Colonic mucosa (tissue), 4 donors: ENCODE results near the gene PNPLA7. TPM values are rescaled to one million over a fixed set of nuclear protein-coding genes. Genes with fewer than 3 reads are reported as not detected.

ENCODE experiments used
- DNase-seq: peaks from one replicate; pipeline ENCODE4 v3.0.0-alpha.2; 2020
- H3K27ac ChIP-seq: fragments of 200-600 bp; one replicate; pipeline ENCODE4 v1.8.0; 2021
- H3K27me3 ChIP-seq: fragments of 200-600 bp; one replicate; pipeline ENCODE4 v1.8.0; 2021
- H3K36me3 ChIP-seq: fragments of 200-600 bp; one replicate; pipeline ENCODE4 v1.8.0; 2021
- H3K4me1 ChIP-seq: fragments of 200-600 bp; one replicate; pipeline ENCODE4 v1.8.0; 2021; ENCODE audit warnings: mild to moderate bottlenecking
- H3K4me3 ChIP-seq: fragments of 200-600 bp; one replicate; pipeline ENCODE4 v1.8.0; 2021
- H3K9ac ChIP-seq, 2 donors: one replicate each; pipeline ENCODE4 v1.7.0; 2013; ENCODE audit warnings: control low read depth in 2 of 2, low read depth in 2 of 2, low read length in 2 of 2
- H3K9me3 ChIP-seq: fragments of 200-600 bp; one replicate; pipeline ENCODE4 v1.8.0; 2021
- CTCF ChIP-seq: fragments of 200-600 bp; IDR thresholded peaks from one replicate; pipeline ENCODE4 v1.8.0; 2022; ENCODE audit warnings: antibody characterized with exemption, mild to moderate bottlenecking
- intact Hi-C: fragments of 100-400 bp; cut with DNase I; formaldehyde crosslinking; loops from one replicate; pipeline ENCODE4 v1.14.1; 2022
- total RNA-seq, 2 donors: library from RNA; stranded (reverse); fragmentation: NEBNext Ultra II Directional in 1 of 2; extraction: Animal tissue kit (Norgen Biotek cat#: 25700) in 1 of 2; gene quantifications; one replicate each; pipeline ENCODE4 v1.2.1, GENCODE V29; 2021
- donor health status: healthy.
- donor health status: DM: no; HTN: no; CAD: no.
- donor health status: DM: no; HTN: no; CAD: no.

PNPLA7 gene
- total RNA-seq, 2 donors from 2014 or later: 6.1 to 7.1 TPM

- Histone ChIP-seq H3K4me1 (no peaks in the 10 kb centered on the region), H3K27ac (no peak overlapping the region), H3K36me3 (no peaks in the 10 kb centered on the region), H3K9ac (no peak overlapping the region), H3K27me3 (no peaks in the 10 kb centered on the region), H3K9me3 (no peaks in the 10 kb centered on the region), H3K4me3 (no peak overlapping the region)
- TF ChIP-seq CTCF: no peak
- DNase-seq: no peak
- intact Hi-C loops: no loop called here
These were observed 71.0 kb downstream of the PNPLA7 start for GRCh38 chr9:137478962-137479861.

- Histone ChIP-seq H3K4me3 (no peak overlapping the region), H3K9me3 (no peaks in the 10 kb centered on the region), H3K9ac (no peak overlapping the region), H3K27me3 (no peaks in the 10 kb centered on the region), H3K4me1 (no peaks in the 10 kb centered on the region), H3K27ac (no peak overlapping the region), H3K36me3 (no peaks in the 10 kb centered on the region)
- intact Hi-C loops: no loop called here
- DNase-seq: no peak
- no peak for TF ChIP-seq CTCF
These were observed 71.6 kb downstream of the PNPLA7 start for GRCh38 chr9:137478613-137478961.

GRCh38 chr9:137477778-137478612 is 72.2 kb downstream of the PNPLA7 start:
- no peak overlapping the region for H3K27ac ChIP-seq
- no peak for DNase-seq

GRCh38 chr9:137476856-137477255 is 73.3 kb downstream of the PNPLA7 start:
- Histone ChIP-seq H3K36me3 (no peaks in the 10 kb centered on the region), H3K27ac (no peak overlapping the region), H3K4me1 (no peaks in the 10 kb centered on the region), H3K27me3 (no peaks in the 10 kb centered on the region), H3K4me3 (no peak overlapping the region), H3K9me3 (no peaks in the 10 kb centered on the region), H3K9ac (no peak overlapping the region)
- TF ChIP-seq CTCF: no peak
- intact Hi-C loops: no loop called here
- no peak for DNase-seq

More at GRCh38 chr9:137477778-137478612, 72.2 kb downstream of the PNPLA7 start:
- Histone ChIP-seq H3K4me1 (no peaks in the 10 kb centered on the region), H3K9ac (no peak overlapping the region), H3K36me3 (no peaks in the 10 kb centered on the region), H3K27me3 (no peaks in the 10 kb centered on the region), H3K4me3 (no peak overlapping the region), H3K9me3 (no peaks in the 10 kb centered on the region)
- TF ChIP-seq CTCF: no peak
- intact Hi-C loops: no loop called here

- Histone ChIP-seq H3K9me3 (no peaks in the 10 kb centered on the region), H3K27me3 (no peaks in the 10 kb centered on the region), H3K9ac (no peak overlapping the region), H3K4me1 (no peaks in the 10 kb centered on the region), H3K36me3 (no peaks in the 10 kb centered on the region), H3K27ac (no peak overlapping the region), H3K4me3 (no peak overlapping the region)
- no peak for TF ChIP-seq CTCF
- no peak for DNase-seq
- intact Hi-C loops: no loop called here
These were observed 74.5 kb downstream of the PNPLA7 start for GRCh38 chr9:137475666-137476065.
